GM11168 (cell line): Measurements from ENCODE around the gene DDX56.

Experiments used
- in situ Hi-C: fragments of 300-500 bp; cut with MboI; formaldehyde crosslinking; loops from one replicate; pipeline ENCODE4 v1.12.0; 2022; ENCODE audit warnings: low sequenced_read_pairs; ENCODE audit not compliant: unreplicated experiment

DDX56 gene

DNA sequence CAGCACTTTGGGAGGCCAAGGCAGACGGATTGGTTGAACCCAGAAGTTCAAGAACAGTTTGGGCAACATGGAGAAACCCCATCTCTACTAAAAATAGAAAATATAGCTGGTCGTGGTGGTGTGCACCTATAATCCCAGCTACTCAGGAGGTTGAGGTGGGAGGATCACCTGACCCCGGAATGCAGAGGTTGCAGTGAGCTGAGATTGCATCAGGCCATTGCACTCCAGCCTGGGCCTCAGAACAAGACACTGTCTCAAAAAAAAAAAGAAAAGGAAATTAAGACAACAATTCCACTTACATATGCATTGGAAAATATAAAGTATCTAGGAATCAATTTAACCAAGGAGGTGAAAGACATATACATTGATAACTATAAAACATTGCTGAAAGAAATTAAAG, 25.5 kb upstream of the DDX56 start:
- in situ Hi-C loops: loop anchor here (25.0 kb wide), 4 partner anchors 163 to 538 kb away; partner anchors contain the start of gene H2AZ2

DNA sequence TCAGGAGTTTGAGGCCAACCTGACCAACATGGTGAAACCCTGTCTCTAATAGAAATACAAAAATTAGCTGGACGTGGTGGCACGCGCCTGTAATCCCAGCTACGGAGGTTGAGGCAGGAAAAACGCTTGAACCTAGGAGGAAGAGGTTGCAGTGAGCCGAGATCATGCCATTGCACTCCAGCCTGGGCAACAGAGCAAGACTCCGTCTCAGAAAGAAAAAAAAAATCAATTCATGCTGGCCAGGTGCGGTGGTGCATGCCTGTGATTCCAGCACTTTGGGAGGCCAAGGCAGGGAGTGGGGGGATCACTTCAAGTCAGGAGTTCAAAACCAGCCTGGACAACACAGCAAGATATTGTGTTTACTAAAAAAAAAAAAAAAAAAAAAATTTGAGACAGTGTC, 23.5 kb upstream of the DDX56 start:
- in situ Hi-C loops: loop anchor here (25.0 kb wide), 4 partner anchors 165 to 540 kb away; partner anchors contain the start of gene H2AZ2

DNA sequence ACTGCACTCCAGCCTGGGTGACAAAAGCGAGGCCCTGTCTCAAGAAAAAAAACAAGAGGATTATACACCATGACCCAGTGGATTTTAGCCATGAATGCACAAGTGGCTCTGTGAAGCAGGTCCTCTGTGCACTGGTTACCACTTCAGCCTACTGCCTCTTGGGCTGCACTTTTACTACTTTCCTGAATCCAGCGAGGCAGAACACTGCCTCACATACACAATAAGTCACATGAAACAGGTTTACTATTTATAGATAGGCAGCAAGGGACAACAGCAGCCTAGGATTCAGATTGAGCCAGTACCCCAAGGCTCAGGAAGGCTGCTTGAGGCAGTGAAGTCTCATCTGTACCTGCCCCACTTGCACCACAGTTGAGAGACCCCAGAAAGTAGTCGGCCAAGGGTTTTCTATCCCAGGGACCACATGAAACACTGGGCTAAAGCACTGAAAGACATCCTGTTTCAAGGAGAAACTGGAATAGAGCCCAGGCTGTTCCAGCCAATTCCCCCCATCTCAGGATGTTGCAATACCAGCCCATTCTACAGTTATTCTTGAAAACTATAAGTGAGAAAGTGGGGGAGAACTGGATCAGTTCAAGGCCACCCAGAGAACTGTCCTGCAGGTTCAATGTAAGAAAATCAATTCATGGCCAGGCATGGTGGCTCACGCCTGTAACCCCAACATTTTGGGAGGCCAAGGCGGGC, 22.4 kb upstream of the DDX56 start:
- in situ Hi-C loops: loop anchor here (25.0 kb wide), 4 partner anchors 166 to 541 kb away; partner anchors contain the start of gene H2AZ2

DNA sequence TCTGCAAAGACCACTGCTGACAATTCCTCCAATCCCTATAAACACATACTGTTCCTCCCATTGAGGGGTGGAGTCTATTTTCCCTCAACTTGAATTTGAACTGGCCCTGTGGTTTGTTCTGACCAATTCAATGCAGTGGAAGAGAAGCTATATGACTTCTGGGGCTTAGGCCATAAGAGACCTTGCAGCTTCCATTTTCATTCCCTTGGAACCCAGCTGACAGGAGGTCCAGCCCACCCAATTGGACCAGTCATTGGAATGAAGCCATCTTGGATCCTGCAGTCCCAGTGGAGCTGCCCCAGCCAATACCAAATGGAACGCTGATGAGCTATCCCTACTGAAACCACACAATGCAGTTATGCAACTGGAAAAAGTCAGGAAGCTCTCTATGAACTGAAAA, 17.2 kb upstream of the DDX56 start:
- in situ Hi-C loops: loop anchor here (25.0 kb wide), 4 partner anchors 171 to 546 kb away; partner anchors contain the start of gene H2AZ2

DNA sequence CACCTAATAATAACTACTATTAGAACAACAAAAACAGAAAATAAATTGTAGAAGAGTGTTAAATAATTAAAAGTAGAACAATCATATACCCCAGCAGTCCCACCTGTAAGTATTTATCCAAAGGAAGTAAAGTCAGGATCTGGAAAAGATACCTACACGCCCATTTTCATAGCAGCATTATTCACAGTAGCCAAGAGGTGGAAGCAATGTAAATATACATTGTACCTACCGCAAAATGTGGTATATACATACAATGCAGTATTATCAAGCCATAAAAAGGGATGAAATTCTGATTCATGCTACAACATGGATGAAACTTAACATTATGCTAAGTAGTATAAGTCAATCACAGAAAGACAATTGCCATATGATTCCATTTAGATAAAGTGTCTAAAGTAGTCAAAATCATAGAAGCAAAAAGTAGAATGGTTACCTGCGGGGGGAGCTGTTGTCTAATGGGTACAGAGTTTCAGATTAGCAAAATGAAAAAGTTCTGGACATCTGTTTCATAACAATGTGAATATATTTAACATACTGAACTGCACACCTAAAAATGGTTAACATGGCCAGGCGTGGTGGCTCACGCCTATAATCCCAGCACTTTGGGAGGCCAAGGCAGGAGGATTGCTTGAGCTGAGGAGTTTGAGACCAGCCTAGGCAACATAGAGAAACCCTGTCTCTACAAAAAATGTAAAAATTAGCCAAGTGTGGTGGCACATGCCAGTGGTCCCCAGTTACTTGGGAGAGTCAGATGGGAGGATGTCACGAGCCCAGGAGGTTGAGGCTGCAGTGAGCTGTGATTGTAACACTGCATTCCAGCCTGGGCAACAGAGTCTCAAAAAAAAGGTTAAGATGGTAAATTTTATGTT, 14.4 kb upstream of the DDX56 start:
- in situ Hi-C loops: loop anchor here (25.0 kb wide), 4 partner anchors 174 to 549 kb away; partner anchors contain the start of gene H2AZ2

DNA sequence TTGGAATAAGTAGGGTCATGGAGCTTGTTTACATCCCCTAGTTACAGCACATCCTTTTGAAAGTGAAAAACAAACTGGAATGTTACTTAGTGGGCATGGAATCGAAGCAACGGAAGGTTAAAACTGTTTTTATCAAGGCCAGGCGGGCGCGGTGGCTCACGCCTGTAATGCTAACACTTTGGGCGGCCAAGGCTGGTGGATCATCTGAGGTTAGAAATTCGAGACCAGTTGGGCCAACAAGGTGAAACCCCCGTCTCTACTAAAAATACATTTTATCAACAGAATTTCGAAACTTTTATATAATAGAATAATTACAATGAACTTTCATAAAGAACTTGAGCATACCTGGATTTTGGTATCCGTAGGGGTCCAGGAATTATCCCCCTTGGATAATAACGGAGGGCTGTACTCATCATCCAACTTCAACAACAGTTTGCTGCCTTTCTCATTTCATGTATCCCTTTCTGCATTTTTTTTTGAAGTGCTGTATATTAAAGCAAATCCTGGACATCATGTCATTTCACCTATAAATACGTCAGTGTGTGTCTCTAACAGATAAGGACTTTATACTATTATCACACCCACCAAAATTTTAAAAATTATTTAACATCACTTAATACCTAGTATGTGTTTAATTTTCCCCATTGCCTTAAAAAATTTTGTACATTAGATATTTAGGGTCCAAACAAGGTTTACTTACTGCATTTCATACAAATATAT, 9.6 kb upstream of the DDX56 start:
- in situ Hi-C loops: loop anchor here (25.0 kb wide), 4 partner anchors 179 to 554 kb away; partner anchors contain the start of gene H2AZ2

DNA sequence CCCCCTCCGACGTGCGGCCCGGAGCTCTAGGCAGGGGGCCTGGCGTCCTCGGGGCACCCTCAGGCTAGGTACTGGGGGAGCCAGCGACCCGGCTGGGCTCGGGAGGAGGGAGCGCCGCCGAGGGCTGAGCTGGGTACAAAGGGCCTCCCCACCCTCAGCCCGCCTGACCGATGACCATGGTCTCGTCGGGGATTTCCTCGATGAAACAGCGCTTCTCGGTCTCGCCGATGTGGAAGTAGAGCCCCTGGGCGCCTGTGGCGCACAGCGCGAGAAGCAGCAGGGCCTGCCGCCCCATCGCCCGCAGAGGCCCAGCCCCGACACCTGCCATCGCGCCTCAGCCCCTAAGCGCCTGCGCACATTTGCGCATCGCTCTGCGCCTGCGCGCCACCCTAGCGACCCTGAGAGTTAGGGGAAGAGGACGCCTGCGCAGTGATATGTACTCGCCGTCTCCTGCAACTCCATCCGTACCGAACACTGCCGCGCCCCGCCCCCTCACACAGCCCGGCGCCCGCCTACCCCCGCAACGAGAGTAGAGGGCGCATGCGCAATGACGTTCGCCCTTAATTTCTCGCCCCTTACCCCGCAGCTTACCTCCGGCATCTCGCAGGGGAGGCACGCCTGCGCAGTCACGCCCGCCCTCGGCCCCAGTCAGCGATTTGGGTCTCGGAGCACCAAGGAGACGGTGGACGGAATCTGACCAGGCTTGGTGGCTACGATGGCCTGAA, 8.3 kb upstream of the DDX56 start, which contains the start of gene TMED4:
Gene TMED4, minus strand, starts transcription at position 353 of the 725 bp plus-strand sequence. Its CDS starts 25 bp downstream, at position 328.
- in situ Hi-C loops: loop anchor here (25.0 kb wide), 4 partner anchors 180 to 555 kb away; partner anchors contain the start of gene H2AZ2

DNA sequence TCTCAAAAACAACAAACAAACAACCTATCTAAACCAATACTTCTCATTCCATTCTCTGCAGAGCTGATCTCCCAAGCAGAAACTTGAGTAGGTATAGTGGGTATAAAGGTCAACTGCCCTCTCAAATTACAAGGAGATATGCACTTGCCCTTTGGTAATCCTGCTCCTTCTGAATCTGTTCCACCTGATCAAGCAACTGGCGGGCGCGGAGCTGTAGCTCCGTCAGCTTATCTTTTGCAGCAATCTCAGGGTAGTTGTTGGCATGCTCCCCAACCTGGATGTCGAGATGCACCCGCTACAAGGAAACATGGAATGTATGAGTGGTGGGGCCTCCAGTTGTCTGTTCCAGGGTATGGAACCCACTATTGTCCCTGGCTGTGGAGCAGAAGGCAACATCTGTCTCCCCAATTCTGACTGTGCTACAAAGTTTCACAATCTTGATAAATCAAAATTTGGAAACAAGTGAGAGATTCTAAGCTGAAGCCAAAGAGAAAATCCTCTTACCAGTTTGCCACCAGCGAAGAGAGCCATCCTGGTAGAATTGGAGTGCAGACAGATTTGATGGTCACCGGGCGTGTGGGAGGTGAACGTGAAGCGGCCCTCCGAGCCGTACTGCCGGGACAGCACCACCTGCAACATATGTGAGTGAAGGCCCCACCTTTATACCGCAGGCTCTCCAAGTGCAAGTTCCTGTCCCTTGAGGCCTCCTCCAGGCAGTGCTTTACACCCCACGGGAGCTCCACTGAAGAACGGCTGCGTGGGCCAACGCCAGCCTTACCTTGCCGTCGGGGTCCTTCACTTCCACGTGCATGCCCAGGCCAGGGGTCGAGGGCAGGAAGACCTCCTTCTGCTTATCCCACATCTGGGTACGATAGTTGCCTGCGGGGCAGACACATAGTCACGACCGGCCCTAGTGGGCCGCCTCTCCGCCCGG, 7.5 kb upstream of the DDX56 start:
- in situ Hi-C loops: loop anchor here (25.0 kb wide), 4 partner anchors 181 to 556 kb away; partner anchors contain the start of gene H2AZ2

DNA sequence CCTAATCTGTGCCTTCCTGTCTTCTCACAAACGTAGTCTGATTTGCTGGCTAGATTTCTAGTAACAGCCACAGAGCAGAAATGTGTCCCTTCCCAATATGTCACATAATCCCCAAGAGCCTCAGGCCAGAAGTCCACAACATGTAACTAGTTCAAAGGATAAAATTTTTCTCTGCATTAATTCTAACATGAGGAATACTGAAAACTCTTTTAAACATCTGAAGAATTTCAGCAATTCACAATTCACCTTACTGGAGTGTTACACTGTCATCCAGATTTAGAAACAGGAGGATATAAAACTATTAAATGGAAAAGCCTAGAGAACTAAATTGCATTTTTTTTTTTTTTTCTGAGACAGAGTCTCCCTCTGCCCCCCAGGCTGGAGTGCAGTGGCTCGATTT, 2.5 kb upstream of the DDX56 start:
- in situ Hi-C loops: loop anchor here (25.0 kb wide), 4 partner anchors 186 to 561 kb away; partner anchors contain the start of gene H2AZ2

DNA sequence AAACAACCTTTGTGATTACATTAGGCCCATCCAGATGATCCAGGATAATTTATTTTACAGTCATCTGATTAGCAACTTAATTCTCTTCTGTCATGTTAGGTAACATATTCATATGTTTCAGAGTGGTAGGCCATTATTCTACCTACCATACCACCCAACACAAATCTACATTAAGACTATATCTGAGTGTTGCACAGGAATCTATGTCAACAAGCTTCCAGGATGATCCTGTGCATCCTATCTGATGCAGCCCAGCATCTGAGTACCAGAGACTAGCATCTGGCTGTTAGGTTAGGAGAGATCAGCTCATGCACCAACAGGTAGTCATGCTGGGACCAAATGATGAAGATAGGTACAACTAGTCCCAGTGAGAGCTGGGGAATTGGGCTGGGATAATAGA, 1.3 kb upstream of the DDX56 start:
- in situ Hi-C loops: loop anchor here (25.0 kb wide), 4 partner anchors 187 to 562 kb away; partner anchors contain the start of gene H2AZ2

DNA sequence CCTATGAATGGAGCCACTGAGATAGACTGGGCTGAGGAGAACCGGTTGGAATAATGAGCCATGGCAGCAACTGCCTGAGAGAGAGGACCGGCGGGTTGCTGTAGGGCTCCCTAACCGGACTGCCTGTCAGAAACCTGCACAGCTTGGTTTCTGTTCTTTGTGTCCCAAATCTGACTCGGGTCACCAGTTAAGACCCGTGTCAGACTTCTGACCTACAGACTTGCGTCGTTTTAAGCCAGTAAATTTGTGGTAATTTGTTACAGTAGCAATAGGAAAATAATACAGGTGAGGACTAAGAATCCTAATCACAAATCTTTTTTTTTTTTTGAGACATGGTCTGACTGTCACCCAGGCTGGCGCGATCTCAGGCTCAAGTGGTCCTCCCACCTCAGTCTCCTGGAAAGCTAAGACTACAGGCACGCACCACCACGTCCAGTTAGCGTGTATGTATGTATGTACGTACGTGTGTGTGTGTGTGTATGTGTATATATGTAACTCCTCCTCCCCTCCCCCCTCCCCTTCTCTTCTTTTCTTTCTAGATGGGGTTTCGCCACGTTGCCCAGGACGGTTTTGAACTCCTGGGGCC, 672 bp upstream of the DDX56 start:
- in situ Hi-C loops: no loop called here

DNA sequence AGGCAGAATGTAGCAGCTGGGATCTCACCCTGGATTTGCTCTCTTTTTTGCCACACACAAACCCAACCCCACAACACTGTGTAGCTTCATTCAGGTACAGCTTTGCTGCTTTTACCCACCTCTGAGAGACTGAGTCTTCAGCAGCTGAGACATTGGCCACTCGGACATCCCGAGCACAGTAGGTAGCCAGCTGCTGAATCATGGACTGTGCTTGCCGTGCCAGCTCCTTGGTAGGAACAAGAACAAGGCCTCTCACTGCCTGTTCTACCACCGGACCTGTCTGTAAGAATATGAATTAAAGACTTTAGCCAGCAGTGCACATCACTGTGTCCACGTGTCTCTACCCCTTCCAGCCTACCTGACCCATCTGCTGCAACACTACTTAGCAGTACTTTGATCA, 937 bp downstream of the DDX56 start:
- in situ Hi-C loops: no loop called here

DNA sequence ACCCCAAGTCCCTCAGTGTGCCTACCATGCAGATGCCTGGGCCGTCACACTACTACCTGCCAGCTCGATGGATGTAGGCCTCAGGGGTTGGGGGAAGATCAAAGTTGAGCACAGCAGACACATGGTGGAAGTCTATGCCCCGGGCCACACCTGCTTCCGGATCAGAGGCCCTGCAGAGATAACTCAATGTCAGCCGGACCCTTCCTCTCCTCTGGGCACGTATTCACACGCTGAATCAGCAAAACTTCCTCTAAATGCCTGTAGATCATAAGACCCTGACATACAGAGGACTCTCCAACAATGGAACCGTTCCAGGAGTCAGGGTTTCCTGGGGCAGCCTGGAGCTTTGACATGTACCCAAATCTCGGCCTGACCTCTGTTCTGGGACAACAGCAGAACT, 3.7 kb downstream of the DDX56 start:
- in situ Hi-C loops: no loop called here

DNA sequence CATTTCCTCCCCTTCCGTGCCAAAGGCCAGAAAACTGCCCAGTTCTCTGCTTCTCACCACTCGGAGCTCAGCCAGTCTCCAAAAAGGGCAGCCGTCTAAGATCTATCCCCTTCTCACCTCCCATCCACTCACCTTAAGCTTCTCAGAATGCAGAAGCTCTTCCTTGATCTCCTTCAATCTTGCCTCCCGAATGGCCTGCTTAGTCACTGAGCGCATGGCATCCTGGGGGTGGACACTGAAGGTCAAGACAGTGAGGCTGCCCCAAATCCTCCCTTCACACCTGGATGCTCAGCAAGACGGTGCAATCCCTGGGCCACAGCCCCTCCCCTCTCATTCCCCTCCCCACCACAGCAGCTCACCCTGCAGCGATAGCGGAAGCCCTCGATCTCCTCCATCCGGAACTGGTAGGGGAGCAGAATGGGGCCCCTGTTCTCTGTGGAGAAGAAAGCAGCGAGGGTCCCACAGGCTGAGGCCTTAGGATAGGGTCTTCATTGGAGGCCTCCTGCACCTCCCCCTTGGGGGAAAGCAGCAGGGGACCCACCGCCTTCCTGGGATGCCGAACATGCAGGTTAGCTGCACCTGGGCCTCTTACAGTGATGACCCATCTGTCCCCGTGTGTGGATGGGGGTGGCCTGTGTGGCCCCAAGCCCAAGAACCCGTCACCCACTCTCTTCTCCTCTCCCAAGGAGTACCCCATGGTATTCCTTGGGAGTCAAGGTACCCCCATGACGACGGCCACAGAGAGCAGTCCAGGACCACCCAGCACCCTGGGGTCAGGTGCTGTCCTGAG, 4.7 kb downstream of the DDX56 start:
- in situ Hi-C loops: no loop called here

DNA sequence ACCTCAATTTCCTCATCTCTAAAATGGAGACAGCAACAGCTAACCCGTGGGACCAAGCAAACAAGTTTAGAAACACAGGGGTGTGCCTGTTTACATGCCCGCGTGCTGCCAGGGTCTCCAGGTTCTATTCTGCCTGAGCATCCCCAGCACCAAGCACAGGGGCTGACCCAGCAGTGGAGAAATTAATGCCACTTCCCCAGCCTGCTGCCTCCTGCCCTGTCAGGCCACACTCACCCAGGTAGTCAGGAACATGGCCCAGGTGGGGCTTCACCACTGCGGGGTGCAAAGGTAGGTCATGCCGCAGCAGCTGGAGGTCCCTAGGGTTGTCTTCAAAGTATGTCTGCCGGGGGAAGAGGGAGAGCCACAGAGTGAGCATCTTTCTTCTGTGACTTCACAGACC, 5.8 kb downstream of the DDX56 start:
- in situ Hi-C loops: no loop called here

DNA sequence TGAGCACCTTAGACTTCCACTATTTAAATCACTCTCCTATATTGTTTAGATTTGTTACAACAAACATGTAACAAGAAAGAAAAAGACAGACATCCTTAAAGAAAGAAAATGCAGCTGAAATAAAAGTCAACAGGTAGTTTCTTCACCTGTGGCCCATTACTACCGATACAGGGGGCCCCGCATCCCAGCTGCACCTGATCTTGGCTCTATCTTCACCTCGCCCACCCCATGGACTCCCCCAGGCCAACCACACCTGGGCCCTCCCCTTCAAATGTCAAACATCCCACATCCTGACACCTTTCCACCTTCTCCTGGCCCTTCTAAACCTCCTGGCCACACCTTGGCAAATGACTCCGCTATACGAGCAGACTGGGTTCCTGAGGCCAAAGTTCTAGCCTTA, 7.0 kb downstream of the DDX56 start:
- in situ Hi-C loops: no loop called here
